ENCODE measurements around the gene TRAF1.

TRAF1 gene

GRCh38 chr9:120941046-120941770, 14.6 kb upstream of the TRAF1 start:
- DNase-seq (ENCODE audit: low read depth in 2 of 2), result no peak

- DNase-seq (ENCODE audit: low read depth in 2 of 2), result no peak
These were observed 14.0 kb upstream of the TRAF1 start for GRCh38 chr9:120940573-120940972.

GRCh38 chr9:120938851-120939250, 12.3 kb upstream of the TRAF1 start:
- no peak for DNase-seq (ENCODE audit: low read depth in 2 of 2)

- no peak for DNase-seq (ENCODE audit: low read depth in 2 of 2)
These were observed 11.0 kb upstream of the TRAF1 start for GRCh38 chr9:120937596-120937995.

GRCh38 chr9:120937127-120937526, 10.5 kb upstream of the TRAF1 start:
- DNase-seq (ENCODE audit: low read depth in 2 of 2), result no peak

- DNase-seq (ENCODE audit: low read depth in 2 of 2), result no peak
These were observed 10.1 kb upstream of the TRAF1 start for GRCh38 chr9:120936764-120937122.

GRCh38 chr9:120936011-120936763, 9.6 kb upstream of the TRAF1 start:
- DNase-seq (ENCODE audit: low read depth in 2 of 2), result peak; percentile 88

- DNase-seq (ENCODE audit: low read depth in 2 of 2), result peak; percentile 76 to 78
These were observed 8.8 kb upstream of the TRAF1 start for GRCh38 chr9:120935383-120935857.

- no peak for DNase-seq (ENCODE audit: low read depth in 2 of 2)
These were observed 7.7 kb upstream of the TRAF1 start for GRCh38 chr9:120934281-120934680.

GRCh38 chr9:120933310-120934055, 6.9 kb upstream of the TRAF1 start:
- no peak for DNase-seq (ENCODE audit: low read depth in 2 of 2)

- no peak for DNase-seq (ENCODE audit: low read depth in 2 of 2)
These were observed 5.7 kb upstream of the TRAF1 start for GRCh38 chr9:120932086-120932823.

GRCh38 chr9:120931231-120932085, 4.9 kb upstream of the TRAF1 start:
- no peak for DNase-seq (ENCODE audit: low read depth in 2 of 2)

GRCh38 chr9:120929229-120929791, 2.7 kb upstream of the TRAF1 start:
- no peak for DNase-seq (ENCODE audit: low read depth in 2 of 2)

- DNase-seq (ENCODE audit: low read depth in 2 of 2), result no peak
These were observed 2.1 kb upstream of the TRAF1 start for GRCh38 chr9:120928483-120929228.

GRCh38 chr9:120928015-120928482, 1.5 kb upstream of the TRAF1 start:
- no peak for DNase-seq (ENCODE audit: low read depth in 2 of 2)

GRCh38 chr9:120927269-120928014, 846 bp upstream of the TRAF1 start:
- no peak for DNase-seq (ENCODE audit: low read depth in 2 of 2)

- no peak for DNase-seq (ENCODE audit: low read depth in 2 of 2)
These were observed 830 bp downstream of the TRAF1 start for GRCh38 chr9:120925535-120926396.

All from fibroblast of skin of left biceps (primary cell).